HG03575 (cell line): ENCODE data around the gene USP40.

Source experiments
- ATAC-seq: cut with Tn5 transposase; IDR thresholded peaks from one replicate; pipeline ENCODE4 v1.9.1; 2021; ENCODE audit not compliant: unreplicated experiment, insufficient number of reproducible peaks, low FRiP score; ENCODE audit errors: extremely low read depth

The USP40 gene

DNA sequence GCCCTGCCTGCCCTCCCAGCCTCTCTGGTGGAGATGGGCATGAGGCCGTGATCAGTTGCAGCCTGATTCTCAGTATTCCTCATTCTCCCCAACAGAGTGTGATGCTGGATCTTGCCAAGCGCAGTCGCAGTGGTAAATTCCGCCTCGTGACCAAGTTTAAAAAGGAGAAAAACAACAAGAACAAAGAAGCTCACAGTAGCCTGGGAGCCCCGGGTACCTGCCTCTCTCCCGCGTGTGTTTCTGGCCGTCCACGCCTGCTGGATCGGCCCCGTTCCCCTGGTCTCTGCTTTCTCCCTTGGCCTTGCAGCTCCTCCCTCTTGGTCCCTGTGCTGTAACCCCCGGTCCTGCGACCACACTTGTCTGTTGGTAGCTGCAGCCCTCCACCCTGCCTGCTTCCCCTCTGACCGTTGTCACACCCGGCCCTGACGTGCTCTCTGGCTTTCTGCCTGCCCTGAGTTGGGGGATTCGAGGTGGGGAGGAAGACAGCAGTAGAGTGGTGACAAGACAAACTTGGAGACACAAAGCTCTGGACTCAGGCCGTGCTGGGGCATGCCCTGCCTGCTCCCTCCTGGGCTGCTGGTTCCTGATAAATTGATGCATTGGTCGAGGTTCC, 99.5 kb downstream of the USP40 start:
- ATAC-seq = no peak

DNA sequence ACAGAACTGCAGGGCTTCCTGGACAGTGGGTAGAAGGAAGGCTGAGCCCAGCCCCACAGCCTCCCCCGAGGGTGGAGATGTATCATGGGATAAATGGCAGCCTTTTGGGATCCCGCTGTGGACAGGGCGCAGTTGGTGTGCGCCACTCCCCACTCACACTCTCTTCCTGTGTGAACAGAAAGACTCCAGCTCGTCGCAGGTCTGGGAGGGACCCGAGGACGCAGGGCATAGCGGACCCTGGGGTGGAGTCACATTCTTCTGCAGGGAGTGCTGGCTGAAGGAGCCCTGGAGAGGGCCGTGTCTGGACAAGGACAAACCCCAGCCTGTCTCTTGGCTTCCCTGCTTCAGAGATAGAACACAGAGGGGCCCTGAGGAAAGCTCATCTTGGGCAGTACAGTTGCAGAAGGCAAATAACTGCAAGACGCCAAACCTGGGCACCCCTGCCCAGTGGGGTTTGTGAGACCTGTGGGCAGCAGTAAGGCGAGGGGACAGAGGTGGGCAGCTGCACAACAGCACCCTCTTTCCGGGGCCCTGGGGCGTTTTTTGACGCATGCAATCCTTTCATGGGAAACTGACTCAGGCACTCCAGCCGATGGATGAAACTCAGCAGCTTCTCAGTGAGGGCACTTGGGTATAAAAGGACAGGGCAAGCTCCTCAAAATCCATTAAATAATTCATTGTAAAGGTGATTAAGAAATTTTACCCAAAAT, 101.9 kb downstream of the USP40 start:
- ATAC-seq = no peak

DNA sequence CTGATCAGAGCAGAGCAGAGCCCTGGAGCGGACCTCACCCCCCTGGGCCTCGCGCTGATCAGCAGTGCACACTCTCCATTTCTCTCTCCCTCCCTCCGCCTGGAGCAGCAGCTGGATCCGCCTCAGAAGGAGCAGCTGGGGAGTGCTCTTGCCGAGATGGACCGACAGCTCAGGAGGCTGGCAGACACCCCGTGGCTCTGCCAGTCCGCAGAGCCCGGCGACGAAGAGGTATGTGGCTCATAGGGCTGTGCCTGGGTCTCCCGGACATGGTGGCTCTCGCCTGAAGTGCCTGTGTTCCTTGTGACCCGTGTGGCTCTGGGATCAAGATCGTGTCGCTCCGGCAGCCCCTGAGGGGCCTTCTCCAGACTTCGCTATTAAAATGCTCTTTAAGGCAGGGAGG, 102.5 kb downstream of the USP40 start:
- no peak for ATAC-seq

DNA sequence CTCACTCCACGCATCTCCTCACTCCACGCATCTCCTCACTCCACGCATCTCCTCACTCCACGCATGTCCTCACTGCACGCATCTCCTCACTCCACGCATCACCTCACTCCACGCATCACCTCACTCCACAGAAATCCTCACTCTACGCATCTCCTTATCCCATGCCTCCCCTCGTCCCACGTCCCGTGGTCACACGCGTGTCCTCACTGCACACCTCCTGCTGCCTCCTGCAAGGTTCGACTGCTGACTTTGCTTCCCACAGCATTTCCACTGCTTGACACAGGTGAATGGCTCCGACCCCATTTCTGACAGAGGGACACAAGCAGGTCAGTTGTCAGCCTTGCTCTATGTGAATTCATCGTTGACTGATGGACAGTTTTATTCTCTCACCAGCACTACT, 103.0 kb downstream of the USP40 start:
- no peak for ATAC-seq

DNA sequence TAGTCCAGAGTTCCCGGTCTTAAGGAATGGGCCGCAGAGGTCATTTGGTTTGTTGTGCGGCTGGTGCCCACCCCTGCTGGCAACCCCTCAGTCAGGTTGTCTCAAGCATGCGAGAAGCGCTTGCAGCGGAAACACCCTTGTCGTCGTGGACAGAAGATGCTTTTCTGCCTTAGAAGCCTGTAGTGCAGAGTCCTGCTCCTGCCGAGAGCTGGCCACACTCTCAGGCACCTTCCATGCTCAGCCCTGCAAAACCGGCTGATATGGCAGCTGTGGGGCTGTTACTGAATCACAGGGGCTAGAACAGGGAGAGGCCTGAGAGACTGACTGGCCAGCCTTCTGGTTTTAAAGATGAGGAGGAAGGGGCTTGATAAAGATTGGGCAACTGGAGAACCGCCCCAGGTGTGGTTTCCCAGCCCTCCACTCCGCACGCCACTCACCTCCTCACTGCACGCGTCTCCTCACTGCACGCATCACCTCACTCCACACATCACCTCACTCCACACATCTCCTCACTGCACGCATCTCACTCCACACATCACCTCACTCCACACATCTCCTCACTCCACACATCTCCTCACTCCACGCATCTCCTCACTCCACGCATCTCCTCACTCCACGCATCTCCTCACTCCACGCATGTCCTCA, 103.6 kb downstream of the USP40 start:
- ATAC-seq = no peak

DNA sequence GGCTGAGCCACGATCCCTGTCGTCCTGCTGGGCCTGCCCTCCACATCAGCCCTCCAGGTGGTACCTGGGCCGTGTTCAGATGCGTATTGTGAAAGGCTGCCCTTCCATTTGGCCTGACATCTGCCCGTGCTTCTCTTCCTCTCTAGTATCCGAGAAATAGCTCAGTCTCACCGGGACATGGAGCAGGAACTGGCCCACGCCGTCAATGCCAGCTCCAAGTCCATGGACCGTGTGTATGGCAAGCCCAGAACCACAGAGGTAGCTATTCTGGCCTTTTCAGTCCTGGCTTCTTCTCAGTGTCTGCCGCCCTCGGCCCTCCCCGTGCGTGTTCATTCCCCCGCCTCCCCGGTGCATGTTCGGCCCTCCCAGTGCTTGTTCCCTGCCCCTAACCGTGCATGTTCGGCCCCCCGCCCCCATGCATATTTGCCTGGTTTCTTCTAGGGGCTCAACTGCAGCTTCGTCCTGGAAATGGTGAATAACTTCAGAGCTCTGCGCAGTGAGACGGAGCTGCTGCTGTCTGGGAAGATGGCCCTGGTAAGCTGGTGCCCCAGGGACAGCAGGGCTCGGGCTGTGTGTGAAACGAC, 104.3 kb downstream of the USP40 start:
- ATAC-seq = no peak

DNA sequence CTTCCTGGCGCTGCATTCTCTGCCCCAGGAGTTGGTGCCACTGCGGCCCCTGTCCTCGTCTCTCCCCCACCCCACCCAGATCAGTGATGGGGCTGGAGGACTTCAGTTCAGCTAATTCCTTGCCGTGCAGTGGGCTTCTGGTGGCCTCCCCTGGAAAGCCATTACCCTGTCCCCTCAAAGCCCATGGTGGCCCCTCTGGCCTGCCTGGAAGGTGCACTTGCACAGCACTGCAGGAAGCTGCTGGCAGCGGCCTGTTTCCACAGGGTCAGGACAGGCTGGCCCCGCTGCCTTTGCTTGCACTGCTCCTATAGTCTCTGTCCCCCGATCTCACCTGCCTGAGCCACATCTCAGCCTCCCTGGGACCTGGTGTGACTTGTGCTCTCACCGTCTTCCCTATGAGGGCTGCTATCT, 105.1 kb downstream of the USP40 start:
- no peak for ATAC-seq

DNA sequence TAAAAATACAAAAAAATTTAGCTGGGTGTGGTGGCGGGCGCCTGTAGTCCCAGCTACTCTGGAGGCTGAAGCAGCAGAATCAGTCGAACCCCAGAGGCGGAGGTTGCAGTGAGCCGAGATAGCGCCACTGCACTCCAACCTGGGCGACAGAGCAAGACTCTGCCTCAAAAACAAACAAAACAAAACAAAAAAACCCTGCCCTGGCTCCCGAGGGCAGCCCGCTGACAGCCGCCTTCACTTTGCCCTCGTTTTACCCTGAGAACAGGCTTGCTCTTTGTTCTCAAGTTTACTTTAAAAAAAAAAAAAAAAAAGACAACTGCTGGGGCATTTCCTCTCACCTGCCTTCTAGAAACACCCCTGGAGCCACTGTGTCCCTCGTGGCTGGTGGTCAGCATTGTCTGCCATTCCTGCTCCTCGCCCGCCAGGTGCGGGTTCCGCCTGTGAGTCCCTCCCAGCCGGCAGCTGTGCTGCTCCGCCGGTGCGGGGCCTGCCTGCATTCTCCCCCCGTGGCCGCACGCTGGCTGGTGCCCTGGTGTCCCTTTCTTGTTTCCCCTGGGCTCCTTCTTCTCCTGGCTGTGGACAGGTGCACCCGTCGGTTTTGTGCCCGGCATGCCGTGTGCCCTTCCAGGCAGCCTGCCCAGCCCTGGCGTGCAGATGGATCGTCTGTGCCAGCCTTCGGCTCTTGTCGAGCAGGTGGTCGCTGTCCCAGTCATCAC, 105.7 kb downstream of the USP40 start:
- no peak for ATAC-seq

DNA sequence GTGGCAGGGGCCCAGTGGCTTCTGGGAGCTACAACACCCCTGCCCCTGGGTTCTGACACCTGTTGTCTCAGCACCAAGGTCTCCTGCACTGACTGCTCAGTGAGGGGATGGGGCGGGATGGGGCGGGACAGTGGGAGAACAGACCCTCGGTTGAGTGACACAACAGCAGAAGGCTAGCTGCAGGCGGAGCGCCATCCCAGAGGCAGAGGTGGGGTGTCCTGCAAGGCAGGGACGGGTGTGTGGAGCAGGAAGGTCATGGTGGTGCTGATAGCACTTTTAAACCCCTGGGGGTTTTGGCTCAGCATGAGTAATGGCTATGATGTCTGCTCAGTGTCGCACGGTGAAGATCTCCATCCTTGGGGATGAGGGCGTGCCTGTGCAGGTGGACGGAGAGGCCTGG, 107.2 kb downstream of the USP40 start:
- no peak for ATAC-seq

DNA sequence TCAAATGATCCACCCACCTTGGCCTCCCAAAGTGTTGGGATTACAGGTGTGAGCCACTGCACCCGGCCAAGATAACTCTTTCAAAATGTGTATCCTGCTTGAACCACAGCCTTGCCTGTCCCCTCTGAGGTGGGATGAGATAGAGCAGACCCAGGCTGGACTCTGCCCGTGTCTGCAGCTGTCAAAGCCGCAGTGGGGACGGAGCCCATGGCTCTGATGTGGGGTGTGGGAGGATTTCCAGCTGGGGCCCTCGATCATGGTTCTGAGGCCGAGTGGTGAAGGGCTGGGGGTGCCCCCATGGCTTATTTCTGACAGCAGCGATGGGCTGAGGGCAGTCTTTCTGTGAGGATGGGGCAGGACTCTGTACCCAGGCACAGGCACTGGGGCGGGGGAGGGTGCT, 107.8 kb downstream of the USP40 start:
- no peak for ATAC-seq

DNA sequence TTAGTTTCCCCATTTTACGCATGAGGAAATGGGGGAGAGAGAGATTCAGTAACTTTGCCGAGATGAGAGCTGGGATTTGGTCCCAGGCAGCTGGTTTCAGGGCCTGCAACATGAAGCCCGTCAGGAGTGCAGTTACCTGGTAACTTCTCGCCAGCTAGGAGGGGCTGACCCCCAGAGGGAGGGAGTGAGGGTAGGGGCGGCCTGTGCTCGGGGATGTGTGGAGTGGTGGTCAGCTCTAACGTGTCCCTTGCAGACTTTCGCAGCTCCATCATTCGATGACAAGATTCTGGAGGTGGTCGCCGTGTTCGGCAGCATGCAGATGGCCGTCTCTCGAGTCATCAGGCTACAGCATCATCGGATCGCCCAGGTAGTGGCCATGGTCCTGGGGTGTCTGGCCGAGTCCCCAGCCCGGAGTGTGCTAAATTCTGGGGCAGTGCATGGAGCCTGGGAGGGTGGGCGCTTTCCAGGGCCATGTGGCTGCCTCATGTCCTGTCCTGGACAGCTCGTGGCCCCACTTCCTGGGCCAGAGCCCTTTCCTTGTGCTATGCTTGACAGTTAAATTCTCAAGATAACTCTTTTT, 108.5 kb downstream of the USP40 start:
- ATAC-seq = no peak

DNA sequence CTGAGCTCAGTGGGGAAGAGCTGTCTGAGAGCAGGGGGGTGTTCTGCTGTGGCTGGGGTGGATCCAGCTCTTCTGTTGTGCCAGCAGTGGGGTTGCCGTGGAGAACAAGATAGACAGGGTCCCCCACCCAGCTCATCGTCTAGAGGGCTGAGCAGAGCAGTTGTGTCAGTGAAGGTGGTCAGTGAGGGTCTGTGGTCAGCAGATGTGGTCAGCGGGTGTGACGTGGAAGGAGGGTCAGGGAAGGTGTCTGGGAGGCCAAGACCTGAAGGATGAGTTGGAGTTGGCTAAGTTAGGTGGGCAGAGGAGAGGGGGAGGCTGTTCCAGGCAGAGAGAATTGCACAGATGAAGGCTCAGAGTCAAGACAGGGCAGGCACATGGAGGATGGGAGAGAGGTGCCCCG, 109.2 kb downstream of the USP40 start:
- ATAC-seq = no peak

DNA sequence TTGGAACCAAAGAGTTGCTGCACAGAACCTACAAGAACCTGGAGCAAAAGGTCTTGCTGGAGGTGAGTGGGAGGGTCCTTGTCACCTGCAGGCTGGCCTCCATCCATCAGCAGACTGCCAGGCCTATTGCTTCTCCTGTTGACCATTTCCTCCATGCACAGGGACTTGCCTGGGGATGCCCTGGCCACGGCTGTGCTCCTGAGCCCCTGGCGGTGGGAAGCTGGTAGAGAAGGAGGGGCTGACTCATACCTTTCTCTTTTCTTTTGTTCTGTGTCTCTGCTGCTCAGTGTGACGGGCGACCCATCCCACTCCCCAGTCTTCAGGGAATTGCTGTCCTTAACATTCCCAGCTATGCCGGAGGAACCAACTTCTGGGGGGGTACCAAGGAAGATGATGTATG, 109.6 kb downstream of the USP40 start:
- ATAC-seq = no peak

DNA sequence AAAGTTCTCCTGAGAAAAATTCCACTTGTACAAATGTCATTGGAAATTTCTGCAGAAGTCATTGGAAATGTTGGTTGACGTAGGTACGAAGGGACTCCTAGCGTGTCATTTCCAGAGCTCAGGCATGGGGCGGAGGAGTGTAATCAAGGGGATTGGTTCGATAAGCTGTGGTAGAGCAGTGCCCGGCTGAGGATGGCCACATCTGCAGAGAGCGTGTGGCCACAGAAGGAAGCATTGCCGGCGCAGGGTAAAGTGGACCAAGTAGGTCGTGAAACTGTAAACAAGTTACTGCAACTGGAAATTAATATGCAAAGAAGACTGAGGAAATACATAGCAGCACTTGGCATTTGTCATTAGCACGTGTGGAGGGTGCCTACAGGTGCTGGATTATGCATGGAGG, 110.5 kb downstream of the USP40 start:
- ATAC-seq = no peak

DNA sequence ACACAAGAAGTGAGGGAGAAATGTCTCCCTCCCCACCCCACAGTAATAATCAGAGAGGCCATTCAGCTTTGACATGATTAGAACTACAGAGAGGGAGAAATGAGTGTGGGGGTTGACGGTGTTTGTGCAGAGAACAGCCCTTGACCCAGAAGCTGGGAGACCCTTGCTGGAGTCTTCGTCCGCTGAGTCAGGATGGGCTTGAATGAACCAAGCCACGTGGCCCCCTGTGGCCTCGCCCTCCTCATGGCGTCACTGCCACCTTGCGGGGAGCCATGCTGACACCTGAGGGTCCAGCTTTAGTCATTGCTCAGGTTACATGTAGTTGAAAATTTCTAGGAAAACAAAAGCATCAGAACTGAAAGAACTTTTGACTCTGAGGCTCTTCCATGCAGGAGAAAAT, 111.1 kb downstream of the USP40 start:
- no peak for ATAC-seq

DNA sequence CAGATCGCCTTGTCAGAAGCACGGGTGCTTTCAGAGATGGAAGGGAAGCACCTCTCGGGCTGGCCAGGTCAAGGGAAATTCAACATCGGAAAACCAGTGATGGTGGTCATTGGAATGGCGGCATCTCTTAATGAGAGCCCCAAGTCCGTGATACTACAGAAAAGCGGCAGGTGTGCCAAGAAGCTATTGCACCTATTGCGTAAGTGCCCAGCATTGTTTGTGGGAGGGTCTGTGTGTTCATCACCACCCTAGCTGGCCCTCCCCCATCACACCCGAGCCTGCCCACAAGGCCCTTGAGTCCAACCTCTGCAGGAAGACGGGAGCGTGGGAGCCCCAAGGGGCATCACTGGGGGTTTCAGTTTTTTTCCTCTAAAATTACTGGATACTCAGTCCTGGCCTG, 111.6 kb downstream of the USP40 start:
- ATAC-seq = no peak

DNA sequence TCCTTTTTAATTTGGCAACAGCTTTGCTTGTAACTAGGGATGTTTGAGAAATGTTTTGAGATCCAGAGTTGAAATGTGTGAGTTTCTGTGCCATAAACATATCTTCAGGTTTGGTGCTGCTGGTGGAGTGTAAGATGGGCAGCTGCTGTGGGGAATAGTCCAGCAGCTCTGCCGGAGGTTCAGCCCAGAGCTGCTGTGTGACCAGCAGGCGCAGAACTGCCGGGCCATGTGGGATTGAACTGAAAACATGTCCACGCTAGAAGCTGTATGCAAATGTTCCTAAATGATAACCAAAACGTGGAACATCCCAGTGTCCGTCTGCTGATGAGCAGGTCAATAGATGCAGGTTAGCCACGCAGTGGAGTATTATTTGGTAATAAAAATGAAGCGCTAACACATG, 112.7 kb downstream of the USP40 start:
- no peak for ATAC-seq

DNA sequence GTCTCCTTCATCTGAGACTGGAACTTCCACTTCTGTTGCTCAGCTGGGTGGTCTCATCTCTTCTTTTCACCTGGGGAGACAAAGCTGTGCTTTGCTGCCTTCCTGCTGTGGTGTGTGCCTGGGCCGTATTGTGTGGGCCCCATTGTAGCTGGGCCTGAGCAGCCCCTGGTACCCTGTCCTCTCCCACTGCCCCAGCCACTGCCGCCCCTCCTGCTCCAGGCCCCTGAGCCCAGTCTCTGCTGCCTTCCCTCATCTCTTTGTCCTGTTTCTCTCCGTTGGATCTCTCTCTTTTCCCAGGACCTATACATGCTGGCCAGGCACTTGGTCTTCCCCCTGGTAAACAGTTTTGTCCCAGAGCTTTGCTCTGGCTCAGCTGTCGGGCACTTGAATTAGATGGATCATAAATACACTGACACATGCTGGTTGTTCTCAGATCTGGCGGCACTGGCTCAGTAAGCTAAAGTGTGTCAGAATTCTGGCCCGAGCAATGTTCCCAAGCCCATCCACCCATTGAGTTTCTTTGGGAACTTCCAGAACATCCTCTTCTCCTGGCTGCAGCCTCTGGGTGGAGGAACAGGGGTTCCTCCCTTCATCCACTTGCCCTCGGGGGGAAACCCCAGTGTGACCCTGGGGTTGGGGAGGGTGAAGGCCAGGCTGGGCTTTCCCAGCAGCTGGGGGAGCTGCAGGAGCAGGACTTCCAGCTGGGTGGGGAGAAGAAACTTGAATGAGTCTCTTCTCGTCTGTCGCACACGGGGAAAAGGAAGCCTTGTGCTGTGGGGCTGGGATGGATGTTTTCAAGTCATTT, 113.3 kb downstream of the USP40 start:
- ATAC-seq = no peak

DNA sequence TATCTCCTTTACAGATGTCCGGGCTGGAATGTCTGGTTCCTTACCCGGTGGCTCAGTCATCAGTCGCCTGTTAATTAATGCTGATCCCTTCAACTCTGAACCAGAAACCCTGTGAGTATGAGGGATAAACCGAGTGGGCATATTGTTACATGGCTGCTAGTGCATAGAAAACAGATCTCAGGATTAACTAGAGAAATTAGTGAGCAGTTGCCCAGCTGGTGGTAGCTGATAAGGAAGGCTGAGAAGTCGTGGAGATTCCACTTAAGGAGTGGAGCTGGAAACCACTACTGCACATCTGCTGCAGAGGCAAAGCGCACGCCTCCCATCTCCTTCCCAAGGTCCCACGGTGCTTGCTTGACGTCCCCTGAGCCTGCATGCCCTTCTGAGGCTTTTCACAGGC, 114.6 kb downstream of the USP40 start:
- no peak for ATAC-seq
